HAP-1 (cell line): ENCODE results near the gene MINK1.
A peak's percentile ranks its signal among the peaks of the same experiment; 100 is the strongest.
"Not testable (repeated sequence)": the region's sequence is repeated elsewhere in the genome, so short reads cannot be mapped to it uniquely, and the experiment has no call there.

Experiments used
- DNase-seq, 2 experiments: peaks; one replicate each; pipeline ENCODE4 v3.0.0-alpha.2; 2016 to 2020; ENCODE audit warnings: low spot score in 2 of 2
- H3K27me3 ChIP-seq: fragments of 250-450 bp; sonication (Bioruptor Pico); 2 replicates; pipeline ENCODE4 v1.5.1; 2020; ENCODE audit warnings: low read depth, mild to moderate bottlenecking, moderate library complexity
- H3K36me3 ChIP-seq: fragments of 250-450 bp; sonication (Bioruptor Pico); replicated peaks from 2 replicates; pipeline ENCODE4 v1.5.1; 2020; ENCODE audit warnings: mild to moderate bottlenecking
- H3K4me1 ChIP-seq: fragments of 250-450 bp; sonication (Bioruptor Pico); 2 replicates; pipeline ENCODE4 v1.5.1; 2020; ENCODE audit warnings: mild to moderate bottlenecking
- H3K4me3 ChIP-seq: fragments of 250-450 bp; sonication (Bioruptor Pico); 2 replicates; pipeline ENCODE4 v1.5.1; 2020; ENCODE audit warnings: mild to moderate bottlenecking, moderate library complexity
- H3K9me3 ChIP-seq: fragments of 250-450 bp; sonication (Bioruptor Pico); 2 replicates; pipeline ENCODE4 v1.5.1; 2020; ENCODE audit warnings: mild to moderate bottlenecking, moderate library complexity
- in situ Hi-C: fragments of 300-500 bp; cut with MboI; formaldehyde crosslinking; loops from 3 replicates; pipeline ENCODE4 v1.14.3; 2020; ENCODE audit warnings: low sequenced_read_pairs, inconsistent platforms, mixed read lengths

MINK1 gene

DNA sequence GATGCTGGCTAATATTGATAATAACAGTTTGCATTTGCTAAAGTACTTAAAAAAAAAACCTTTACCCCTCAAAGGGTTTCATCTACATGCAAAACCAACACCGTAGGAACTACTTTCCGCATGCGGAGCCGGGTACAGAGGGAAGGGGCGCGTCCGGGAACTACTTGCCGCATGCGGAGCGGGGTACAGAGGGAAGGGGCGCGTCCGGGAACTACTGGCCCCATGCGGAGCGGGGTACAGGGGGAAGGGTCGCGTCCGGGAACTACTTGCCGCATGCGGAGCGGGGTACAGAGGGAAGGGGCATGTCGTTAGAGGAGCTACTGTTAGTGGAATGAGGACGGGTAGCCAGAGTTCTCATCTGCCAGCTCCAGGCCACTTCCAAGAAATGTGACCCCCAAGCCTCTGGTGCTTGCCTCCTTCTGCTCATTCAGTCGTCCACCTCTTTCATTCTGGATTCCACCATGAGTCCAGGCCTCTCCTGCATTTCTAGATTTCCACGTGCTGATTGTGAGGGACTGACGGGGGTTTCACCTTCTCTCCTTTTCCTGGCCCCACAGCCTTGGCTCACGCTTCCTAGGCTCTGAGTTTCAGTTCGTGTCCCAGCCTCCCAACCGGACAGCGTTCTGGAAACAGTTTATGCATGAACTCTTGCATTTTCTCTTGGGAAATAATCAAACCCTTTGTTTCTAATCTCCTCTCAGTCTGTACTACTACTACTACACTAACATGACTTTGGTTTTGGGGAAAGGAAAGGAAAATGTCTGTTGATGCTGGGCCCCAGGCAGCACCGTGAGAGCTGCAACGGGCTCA is 26.9 kb downstream of the MINK1 start:
- H3K9me3 ChIP-seq: no peaks in the 10 kb centered on the region
- H3K36me3 ChIP-seq: no peaks in the 10 kb centered on the region
- H3K4me1 ChIP-seq: peaks cover 3% of the 10 kb centered on the region; the same call in 1 of the 2 replicates
- no peak overlapping the region for H3K4me3 ChIP-seq
- no peak for DNase-seq
- H3K27me3 ChIP-seq: no peaks in the 10 kb centered on the region
- in situ Hi-C loops: no loop called here

DNA sequence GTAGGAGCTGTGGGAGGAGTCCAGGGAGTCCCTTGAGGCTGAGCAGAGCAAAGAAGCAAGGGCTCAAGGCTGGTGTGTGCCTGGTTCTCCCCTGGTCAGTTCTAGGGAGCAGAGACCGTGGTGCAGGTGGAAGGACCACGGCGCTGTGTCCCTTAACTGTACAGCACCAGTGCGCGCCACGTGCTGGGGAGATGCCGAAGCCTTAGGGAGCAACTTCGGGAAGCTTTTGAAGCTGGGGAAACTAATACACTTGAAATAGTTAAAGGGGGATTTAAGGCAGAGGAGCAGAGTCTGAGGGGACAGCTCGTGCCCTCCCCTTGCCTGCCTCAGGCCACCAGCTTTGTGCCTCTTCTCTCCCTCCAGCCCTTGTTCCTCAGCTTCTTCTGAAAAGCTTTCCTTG is 27.5 kb downstream of the MINK1 start:
- in situ Hi-C loops: no loop called here
- Histone ChIP-seq H3K27me3 (no peaks in the 10 kb centered on the region), H3K36me3 (no peaks in the 10 kb centered on the region), H3K9me3 (no peaks in the 10 kb centered on the region), H3K4me1 (peaks cover 3% of the 10 kb centered on the region; the same call in 1 of the 2 replicates), H3K4me3 (no peak overlapping the region)
- no peak for DNase-seq

DNA sequence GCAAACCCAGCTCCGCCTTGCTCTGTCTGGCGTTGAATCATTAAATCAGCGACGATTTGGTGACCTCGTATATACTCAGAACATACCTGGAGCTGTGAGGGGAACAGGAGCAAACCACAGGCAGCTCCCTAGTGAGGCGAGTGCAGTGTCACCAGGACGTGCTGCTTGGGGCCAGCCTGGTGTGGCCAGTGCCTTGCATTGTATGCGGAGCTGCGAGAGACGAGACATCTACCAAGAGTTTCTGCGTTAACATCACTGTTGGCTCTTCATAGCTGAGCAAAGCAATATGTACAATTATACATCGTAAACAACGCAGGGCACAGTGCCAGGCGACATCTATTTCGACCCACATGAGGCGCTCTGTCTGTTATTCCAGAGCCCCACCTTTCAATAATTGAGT is 27.9 kb downstream of the MINK1 start:
- in situ Hi-C loops: no loop called here
- Histone ChIP-seq H3K36me3 (no peaks in the 10 kb centered on the region), H3K4me1 (peaks cover 3% of the 10 kb centered on the region; the same call in 1 of the 2 replicates), H3K9me3 (no peaks in the 10 kb centered on the region), H3K4me3 (no peak overlapping the region), H3K27me3 (no peaks in the 10 kb centered on the region)
- DNase-seq: no peak

DNA sequence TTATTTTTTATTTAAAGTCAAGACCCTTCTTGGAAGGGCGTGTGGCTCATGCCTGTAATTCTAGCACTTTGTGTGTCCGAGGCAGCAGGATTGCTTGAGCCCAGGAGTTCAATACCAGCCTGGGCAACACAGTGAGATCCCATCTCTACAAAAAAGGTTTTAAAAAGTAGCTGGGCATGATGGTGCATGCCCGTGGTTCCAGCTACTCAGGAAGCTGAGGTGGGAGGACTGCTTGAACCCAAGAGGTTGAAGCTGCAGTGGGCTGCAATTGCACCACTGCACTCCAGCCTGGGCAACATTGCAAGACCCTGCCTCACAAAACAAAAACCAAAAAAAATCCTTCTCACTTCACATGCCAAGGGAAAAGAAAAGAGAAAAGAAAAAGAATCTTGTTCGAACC is 29.6 kb downstream of the MINK1 start:
- Histone ChIP-seq H3K4me3 (no peak overlapping the region), H3K4me1 (peaks cover 3% of the 10 kb centered on the region; the same call in 1 of the 2 replicates), H3K36me3 (no peaks in the 10 kb centered on the region), H3K9me3 (no peaks in the 10 kb centered on the region), H3K27me3 (no peaks in the 10 kb centered on the region)
- in situ Hi-C loops: no loop called here
- DNase-seq: no peak

DNA sequence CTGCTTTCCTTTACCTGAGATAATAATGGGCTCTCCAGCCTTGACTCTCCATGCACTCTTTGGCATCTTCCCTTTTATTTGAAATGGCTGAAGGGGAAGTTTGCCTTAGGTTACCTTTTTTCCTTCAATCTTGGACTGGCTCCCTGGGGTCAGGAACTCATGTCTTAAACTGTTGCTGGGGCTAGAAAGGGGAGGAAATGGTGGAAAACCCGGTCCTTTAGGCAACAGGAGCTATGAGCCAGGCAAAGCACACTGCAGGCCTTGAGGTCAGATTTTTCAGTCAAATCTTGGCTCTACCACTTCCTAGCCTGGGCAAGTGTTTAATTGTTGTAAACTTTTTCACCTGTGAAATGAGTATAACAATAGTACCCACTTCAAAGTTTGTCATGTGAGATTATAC is 30.2 kb downstream of the MINK1 start:
- Histone ChIP-seq H3K27me3 (no peaks in the 10 kb centered on the region), H3K36me3 (no peaks in the 10 kb centered on the region), H3K4me3 (no peak overlapping the region), H3K9me3 (no peaks in the 10 kb centered on the region), H3K4me1 (no peaks in the 10 kb centered on the region)
- DNase-seq: no peak
- in situ Hi-C loops: no loop called here

DNA sequence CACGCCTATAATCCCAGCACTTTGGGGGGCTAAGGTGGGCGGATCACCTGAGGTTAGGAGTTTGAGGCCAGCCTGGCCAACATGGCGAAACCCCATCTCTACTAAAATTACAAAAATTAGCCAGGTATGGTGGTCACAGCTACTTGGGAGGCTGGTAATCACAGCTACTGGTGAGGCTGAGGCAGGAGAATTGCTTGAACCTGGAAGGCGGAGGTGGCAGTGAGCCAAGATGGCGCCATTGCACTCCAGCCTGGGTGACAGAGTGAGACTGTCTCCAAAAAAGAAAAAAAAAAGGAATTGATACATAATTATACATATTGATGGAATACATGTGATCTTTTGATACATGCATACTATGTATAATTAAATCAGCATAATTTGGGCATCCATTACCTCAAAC is 34.4 kb downstream of the MINK1 start:
- H3K27me3 ChIP-seq, H3K4me1 ChIP-seq, in situ Hi-C loops, DNase-seq, H3K4me3 ChIP-seq, H3K9me3 ChIP-seq, H3K36me3 ChIP-seq: not testable (repeated sequence)

DNA sequence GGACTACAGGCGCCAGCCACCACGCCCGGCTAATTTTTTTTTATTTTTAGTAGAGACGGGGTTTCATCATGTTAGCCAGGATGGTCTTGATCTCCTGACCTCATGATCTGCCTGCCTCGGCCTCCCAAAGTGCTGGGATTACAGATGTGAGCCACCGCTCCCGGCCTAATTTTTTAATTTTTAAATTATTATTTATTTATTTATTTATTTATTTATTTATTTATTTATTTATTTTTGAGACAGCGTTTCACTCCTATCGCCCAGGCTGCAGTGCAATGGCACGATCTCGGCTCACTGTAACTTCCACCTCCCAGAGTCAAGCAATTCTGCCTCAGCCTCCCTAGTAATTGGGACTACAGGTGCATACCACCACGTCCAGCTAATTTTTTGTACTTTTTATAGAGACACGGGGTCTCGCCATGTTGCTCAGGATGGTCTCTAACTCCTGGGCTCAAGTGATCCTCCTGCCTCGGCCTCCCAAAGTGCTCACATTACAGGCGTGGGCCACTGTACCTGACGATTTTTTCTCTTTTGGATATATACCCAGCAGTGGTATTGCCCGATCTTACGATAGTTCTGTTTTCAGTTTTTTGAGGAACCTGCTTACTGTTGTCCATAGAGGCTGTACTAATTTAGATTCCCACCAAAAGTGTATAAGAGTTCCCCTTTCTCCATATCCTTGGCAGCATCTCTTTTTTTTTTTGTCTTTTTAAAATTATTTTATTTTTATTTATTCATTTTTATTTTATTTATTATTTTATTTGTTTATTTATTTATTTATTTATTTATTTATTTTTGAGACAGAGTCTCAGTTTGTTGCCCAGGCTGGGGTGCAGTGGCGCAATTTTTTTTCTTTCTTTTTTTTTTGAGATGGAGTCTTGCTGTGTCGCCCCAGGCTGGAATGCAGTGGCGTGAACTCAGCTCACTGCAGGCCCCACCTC is 36.2 kb downstream of the MINK1 start:
- H3K36me3 ChIP-seq, in situ Hi-C loops, H3K9me3 ChIP-seq, H3K4me1 ChIP-seq, H3K27me3 ChIP-seq, H3K4me3 ChIP-seq, DNase-seq: not testable (repeated sequence)

DNA sequence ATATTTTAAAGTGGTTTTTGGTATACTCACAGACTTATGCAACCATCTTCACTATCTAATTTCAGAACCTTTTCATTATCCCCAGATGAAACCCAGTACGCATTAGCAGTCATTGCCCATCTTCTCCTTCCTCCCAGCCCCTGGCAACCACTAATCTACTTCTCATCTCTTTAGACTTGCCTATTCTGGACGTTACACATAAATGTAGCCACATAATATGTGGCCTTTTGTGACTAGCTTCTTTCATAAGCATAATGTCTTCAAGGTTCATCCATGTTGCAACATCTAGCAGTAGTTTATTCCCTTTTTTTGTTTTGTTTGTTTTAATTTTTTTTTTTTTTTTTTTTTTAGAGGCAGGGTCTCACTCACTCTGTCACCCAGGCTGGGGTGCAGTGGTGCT is 37.7 kb downstream of the MINK1 start:
- H3K4me3 ChIP-seq: no peak overlapping the region
- in situ Hi-C loops: no loop called here
- H3K27me3 ChIP-seq: no peaks in the 10 kb centered on the region
- H3K4me1 ChIP-seq: no peaks in the 10 kb centered on the region
- H3K9me3 ChIP-seq: no peaks in the 10 kb centered on the region
- no peaks in the 10 kb centered on the region; the same call in 1 of the 2 replicates for H3K36me3 ChIP-seq
- no peak for DNase-seq

DNA sequence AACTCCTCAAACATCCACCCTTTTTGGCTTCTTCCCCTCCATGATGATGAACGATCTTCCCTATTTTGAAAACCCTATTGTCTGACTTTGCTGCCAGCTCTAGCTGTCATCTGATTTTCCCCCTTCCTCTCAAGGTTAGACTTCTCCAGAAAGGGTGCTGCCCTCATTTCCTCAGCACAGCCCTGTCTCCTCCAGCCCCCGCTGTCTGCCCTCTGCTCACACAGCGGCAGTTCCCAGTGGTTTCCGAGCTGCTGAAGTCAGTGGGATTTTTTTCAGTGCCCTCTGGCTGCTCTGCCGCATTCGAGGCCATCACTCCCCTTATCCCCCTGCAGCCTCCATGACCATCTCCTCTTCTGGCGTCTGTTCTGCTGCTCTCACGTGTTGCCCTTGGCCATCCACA is 39.6 kb downstream of the MINK1 start:
- H3K9me3 ChIP-seq: no peaks in the 10 kb centered on the region
- no peak for DNase-seq
- in situ Hi-C loops: no loop called here
- H3K4me3 ChIP-seq: no peak overlapping the region
- no peaks in the 10 kb centered on the region for H3K4me1 ChIP-seq
- no peaks in the 10 kb centered on the region; the same call in 1 of the 2 replicates for H3K36me3 ChIP-seq
- H3K27me3 ChIP-seq: no peaks in the 10 kb centered on the region

DNA sequence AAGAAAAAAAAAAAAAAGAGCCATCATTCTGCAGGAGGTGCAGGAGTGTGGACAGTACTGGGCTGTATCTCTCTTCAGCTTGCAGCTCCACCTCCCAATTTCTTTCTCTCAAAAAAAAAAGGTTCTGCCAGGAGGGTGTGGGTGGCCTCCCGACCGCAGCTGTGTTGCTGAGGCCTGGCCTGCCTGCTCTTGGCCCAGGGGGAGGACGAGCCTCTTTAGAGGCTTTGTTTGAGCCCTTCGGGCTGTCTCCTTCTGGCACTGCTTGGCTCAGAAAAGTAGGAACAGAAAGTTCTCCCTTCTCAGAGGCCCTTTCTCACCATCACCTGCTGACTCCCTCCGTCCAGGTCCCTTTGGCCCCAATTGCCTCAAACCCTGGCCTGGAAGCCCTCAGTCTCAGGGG is 43.9 kb downstream of the MINK1 start:
- DNase-seq: no peak
- Histone ChIP-seq H3K4me1 (no peaks in the 10 kb centered on the region), H3K4me3 (no peak overlapping the region), H3K27me3 (no peaks in the 10 kb centered on the region), H3K36me3 (peaks cover 6% of the 10 kb centered on the region), H3K9me3 (no peaks in the 10 kb centered on the region)
- in situ Hi-C loops: no loop called here

DNA sequence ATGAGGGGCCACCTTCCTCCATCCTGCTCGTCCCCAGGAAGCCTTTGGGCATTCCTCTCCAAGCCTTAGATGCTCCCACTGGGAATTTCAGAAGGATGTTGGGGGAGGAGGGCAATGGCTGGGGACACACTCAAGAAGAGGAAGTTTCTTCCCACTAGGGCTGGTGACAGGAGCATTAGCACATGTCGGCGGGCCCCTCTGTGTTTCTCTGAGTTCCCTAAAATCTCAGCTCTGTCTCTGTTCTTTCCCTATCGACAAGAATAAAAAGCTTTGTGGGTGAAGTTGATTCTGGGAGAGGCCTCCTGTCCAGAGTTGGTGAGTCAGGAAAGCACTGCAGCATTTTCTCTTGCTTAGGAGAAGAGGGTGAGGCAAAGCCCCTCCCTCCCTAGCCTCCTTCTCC is 46.5 kb downstream of the MINK1 start:
- no peaks in the 10 kb centered on the region for H3K4me1 ChIP-seq
- H3K36me3 ChIP-seq: peaks cover 15% of the 10 kb centered on the region
- no peak for DNase-seq
- no peak overlapping the region for H3K4me3 ChIP-seq
- H3K27me3 ChIP-seq: no peaks in the 10 kb centered on the region
- no peaks in the 10 kb centered on the region for H3K9me3 ChIP-seq
- in situ Hi-C loops: no loop called here

DNA sequence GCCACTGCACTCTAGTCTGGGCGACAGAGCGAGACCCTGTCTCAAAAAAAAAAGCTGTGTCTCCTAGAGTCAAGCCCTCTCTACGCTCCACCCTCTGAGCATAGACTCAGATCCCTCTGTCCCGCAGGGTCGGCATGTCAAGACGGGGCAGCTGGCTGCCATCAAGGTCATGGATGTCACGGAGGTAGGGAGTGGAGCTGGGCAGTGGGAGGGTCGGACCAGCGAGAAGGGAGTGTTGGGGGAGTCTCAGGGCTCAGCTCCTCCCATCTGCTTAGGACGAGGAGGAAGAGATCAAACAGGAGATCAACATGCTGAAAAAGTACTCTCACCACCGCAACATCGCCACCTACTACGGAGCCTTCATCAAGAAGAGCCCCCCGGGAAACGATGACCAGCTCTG is 47.7 kb downstream of the MINK1 start:
- in situ Hi-C loops: loop anchor here (5.0 to 10.0 kb wide), 2 partner anchors 149 to 316 kb away; partner anchors contain the start of genes GGT6 and MED11
- DNase-seq: no peak
- H3K36me3 ChIP-seq: peaks cover 20% of the 10 kb centered on the region
- H3K9me3 ChIP-seq: no peaks in the 10 kb centered on the region
- no peaks in the 10 kb centered on the region for H3K27me3 ChIP-seq
- H3K4me1 ChIP-seq: no peaks in the 10 kb centered on the region
- H3K4me3 ChIP-seq: no peak overlapping the region

DNA sequence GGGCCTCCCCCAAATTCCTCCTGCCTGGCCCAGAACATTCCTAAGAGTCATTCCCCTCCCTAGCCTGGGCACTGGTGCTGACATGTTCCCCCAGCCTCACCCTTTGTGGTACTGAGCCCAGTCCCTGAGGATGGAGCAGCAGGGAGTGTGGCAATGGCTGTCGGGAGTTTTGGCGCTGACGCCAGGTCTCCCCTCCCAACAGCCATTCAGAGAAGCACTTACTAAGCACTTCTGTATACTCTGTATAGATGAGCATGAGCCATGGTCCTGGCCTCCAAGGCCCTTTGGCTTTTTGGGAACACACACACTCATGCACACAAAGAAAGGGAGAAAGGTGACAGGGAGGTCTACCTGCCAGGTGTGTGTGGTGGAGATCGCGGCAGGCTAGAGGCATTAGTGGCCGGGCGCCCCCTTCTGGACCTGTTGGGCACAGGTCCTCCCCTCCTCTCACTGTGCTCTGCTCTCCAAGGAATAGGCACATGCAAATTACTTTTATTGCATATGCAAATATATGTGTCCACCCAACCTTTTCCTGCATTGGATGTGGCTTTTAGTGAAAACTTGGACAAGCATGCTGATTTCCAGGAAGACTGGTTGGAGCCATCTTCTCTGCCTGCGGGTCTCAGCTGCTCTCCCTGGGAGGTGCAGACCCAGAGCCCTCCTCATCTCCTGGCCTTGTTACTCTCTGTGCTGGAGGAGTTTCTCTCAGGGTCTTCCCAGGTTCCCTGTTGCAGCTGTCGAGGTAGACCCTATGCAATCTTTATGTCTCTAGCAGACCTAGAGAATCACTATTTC is 48.8 kb downstream of the MINK1 start:
- in situ Hi-C loops: loop anchor here (5.0 to 10.0 kb wide), 2 partner anchors 150 to 317 kb away; partner anchors contain the start of genes GGT6 and MED11
- DNase-seq: peak; percentile 52 to 81
- H3K36me3 ChIP-seq: peaks cover 30% of the 10 kb centered on the region

More for the DNA sequence above, 48.8 kb downstream of the MINK1 start:
- H3K27me3 ChIP-seq: no peaks in the 10 kb centered on the region
- H3K9me3 ChIP-seq: no peaks in the 10 kb centered on the region
- no peaks in the 10 kb centered on the region for H3K4me1 ChIP-seq
- no peak overlapping the region for H3K4me3 ChIP-seq
